PC-9 (cell line): ENCODE data around the gene ARMC9.

Source experiments
- EZH2 ChIP-seq: fragments of 200-600 bp; sonication (generic); IDR thresholded peaks from 2 replicates; pipeline ENCODE4 v1.8.0; 2017; ENCODE audit warnings: antibody characterized with exemption, low read depth
- TF ChIP-seq, protein P1 (sequence below): fragments of 200-600 bp; sonication (generic); conservative IDR thresholded peaks from 2 replicates; pipeline ENCODE4 v1.6.1; 2017; ENCODE audit warnings: mixed run types, antibody characterized with exemption, mild to moderate bottlenecking, moderate library complexity

DNA sequence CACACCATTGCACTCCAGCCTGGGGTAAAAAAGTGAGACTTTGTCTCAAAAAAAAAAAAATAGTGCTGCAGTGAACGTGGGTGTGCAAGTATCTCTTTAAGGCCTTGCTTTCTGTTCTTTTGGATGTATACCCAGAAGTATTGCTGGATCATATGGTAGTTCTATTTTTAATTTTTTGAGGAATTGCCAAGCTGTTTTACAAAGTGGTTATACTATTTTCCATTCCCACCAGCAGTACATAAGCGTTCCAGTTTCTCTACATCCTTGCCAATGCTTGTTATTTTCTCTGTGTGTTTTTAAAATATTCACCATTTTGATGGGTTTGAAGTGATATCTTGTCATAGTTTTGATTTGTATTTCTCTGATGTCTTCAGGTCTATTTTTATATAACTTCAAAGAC, 13.1 kb downstream of the ARMC9 start:
- TF ChIP-seq, protein P1, sequence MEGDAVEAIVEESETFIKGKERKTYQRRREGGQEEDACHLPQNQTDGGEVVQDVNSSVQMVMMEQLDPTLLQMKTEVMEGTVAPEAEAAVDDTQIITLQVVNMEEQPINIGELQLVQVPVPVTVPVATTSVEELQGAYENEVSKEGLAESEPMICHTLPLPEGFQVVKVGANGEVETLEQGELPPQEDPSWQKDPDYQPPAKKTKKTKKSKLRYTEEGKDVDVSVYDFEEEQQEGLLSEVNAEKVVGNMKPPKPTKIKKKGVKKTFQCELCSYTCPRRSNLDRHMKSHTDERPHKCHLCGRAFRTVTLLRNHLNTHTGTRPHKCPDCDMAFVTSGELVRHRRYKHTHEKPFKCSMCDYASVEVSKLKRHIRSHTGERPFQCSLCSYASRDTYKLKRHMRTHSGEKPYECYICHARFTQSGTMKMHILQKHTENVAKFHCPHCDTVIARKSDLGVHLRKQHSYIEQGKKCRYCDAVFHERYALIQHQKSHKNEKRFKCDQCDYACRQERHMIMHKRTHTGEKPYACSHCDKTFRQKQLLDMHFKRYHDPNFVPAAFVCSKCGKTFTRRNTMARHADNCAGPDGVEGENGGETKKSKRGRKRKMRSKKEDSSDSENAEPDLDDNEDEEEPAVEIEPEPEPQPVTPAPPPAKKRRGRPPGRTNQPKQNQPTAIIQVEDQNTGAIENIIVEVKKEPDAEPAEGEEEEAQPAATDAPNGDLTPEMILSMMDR: no peak
- no peak for TF ChIP-seq EZH2
